SJSA1 (cell line): Measurements from ENCODE around the gene BICDL2. TPM values are rescaled to one million over a fixed set of nuclear protein-coding genes. Genes with fewer than 3 reads are reported as not detected.

ENCODE experiments used
- DNase-seq, 2 experiments: peaks; one replicate each; pipeline ENCODE4 v3.0.0-alpha.2; 2015 to 2020; ENCODE audit warnings: low spot score in 2 of 2, low read depth in 1 of 2
- H3K27ac ChIP-seq: fragments of 250-450 bp; sonication (Bioruptor Pico); 2 replicates; pipeline ENCODE4 v1.5.1; 2020; ENCODE audit warnings: mild to moderate bottlenecking, moderate library complexity
- H3K27me3 ChIP-seq: fragments of 250-450 bp; sonication (Bioruptor Pico); replicated peaks from 2 replicates; pipeline ENCODE4 v1.5.1; 2020; ENCODE audit warnings: mild to moderate bottlenecking, moderate library complexity
- H3K36me3 ChIP-seq: fragments of 250-450 bp; sonication (Bioruptor Pico); 2 replicates; pipeline ENCODE4 v1.5.1; 2020; ENCODE audit warnings: mild to moderate bottlenecking
- H3K4me1 ChIP-seq: fragments of 250-450 bp; sonication (Bioruptor Pico); replicated peaks from 2 replicates; pipeline ENCODE4 v1.6.1; 2021; ENCODE audit warnings: mild to moderate bottlenecking
- H3K4me3 ChIP-seq: fragments of 250-450 bp; sonication (Bioruptor Pico); 2 replicates; pipeline ENCODE4 v1.5.1; 2020; ENCODE audit warnings: mild to moderate bottlenecking
- H3K9me3 ChIP-seq: fragments of 250-450 bp; sonication (Bioruptor Pico); replicated peaks from 2 replicates; pipeline ENCODE4 v1.5.1; 2020; ENCODE audit warnings: mild to moderate bottlenecking
- total RNA-seq: library from RNA; depleted of rRNA; stranded (reverse); fragments of >200 nt; shearing (Covaris generic); gene quantifications from 2 replicates; pipeline ENCODE4 v1.2.3, GENCODE V29; 2014

The BICDL2 gene
- total RNA-seq, 1 experiment from 2014 or later, result not detected

DNA sequence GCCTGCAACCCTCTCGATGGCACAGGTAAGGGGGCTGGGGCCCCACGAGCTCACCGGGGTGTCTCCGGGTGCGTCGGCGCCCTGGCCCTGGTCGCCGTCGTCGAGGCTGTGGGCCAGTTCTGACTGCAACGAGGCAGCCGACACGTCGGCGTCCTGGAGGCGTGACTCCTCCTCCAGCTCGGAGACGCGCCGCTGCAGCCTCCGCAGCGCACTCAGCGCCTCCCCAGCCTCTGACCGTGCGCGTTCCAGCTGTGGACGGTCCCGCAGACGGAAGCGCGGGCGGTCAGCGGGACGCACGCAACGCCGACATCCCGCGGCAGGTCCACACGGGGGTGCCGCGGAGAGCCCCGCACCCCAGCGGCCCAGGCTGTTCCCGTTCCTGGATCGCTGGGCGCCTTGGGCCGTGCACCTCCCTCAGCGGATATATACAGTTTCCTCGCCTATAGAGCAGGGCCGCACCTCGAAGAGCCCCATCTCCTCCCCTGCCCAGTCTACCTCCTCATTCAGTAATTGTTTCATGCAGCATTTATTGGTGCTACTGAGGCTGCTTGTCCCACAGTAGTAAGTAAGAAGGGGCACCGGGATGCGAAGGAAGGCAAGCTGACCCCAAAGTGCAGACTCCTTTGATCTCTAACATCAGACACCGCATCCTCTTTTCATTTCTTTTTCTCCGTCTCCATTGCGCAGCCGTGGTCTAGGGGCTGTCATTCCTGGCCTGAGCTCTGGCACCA, 7.1 kb downstream of the BICDL2 start:
- Histone ChIP-seq H3K36me3 (peaks cover 31% of the 10 kb centered on the region), H3K27ac (no peak overlapping the region), H3K4me3 (no peak overlapping the region), H3K4me1 (no peaks in the 10 kb centered on the region), H3K27me3 (peaks cover 39% of the 10 kb centered on the region), H3K9me3 (no peaks in the 10 kb centered on the region)
- DNase-seq, result no peak

DNA sequence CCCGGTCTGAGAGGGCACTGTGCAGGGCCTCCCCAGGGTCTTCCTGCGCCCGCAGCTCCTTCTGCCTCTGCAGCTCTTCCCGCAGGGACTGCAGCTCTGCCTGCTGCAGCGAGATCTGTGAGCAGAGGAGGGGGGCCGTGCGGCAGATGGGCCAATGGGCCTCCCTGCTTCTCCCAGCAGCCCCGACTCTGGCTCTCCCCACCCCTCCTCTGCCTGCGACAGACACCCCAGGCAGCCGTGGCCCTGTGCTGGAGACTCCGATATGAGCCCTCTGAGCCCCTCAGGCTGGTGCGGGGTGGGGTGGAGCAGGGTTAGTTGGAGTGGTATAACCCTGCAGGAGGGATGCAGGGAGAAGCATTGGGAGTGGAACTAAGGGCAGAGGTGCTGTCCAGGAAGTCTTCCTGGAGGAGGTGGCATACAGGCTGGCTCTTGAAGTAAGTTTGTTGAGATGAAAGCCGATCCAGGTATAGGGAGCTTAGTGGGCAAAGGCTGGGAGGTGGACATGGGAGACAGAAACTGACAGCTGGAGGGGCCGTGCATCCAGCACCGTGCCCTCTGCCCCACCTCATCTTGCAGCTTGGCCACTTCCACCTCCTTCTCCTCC, 7.9 kb downstream of the BICDL2 start:
- Histone ChIP-seq H3K36me3 (peaks cover 33% of the 10 kb centered on the region), H3K4me1 (peaks cover 6% of the 10 kb centered on the region), H3K4me3 (no peak overlapping the region), H3K27ac (no peak overlapping the region), H3K9me3 (peaks cover 3% of the 10 kb centered on the region; the same call in 1 of the 2 replicates), H3K27me3 (peaks cover 33% of the 10 kb centered on the region)
- DNase-seq, result no peak

DNA sequence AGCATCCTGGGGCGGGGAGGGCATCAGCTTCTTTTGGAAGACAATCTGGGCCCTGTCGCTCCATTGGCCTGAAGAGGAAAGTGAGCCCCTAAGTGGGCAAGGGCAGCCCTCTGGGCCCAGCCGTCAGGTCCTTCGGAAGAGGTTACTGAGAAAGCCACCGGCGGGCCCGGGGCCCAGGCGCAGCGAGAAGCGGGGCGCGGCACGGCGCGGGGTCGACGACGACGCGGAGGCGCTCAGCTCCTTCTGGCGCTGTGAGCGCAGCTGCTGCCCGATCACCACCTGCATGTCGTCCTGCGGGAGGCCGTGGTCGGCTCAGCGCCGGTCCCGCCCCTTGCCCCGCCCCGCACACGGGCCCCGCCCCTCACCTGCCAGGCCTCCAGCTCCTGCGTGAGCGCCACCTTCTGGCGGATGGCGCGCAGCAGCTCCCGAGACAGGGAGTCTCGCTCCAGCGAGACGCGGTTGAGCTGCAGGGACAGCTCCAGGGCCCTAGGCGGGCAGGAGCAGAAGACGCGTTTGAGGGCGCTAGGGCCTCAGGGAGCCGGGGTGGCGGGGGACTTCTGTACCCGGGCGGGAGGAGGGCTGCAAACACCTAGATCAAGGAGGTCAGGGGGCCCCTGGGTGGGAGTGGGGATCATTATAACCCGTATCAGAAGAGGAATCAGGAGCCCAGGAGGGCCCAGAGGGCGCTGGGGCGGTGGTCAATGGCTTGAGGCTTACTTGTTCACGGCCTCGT, 8.6 kb downstream of the BICDL2 start:
- Histone ChIP-seq H3K27ac (no peak overlapping the region), H3K27me3 (peaks cover 26% of the 10 kb centered on the region), H3K4me3 (no peak overlapping the region), H3K9me3 (peaks cover 6% of the 10 kb centered on the region; the same call in 1 of the 2 replicates), H3K36me3 (peaks cover 40% of the 10 kb centered on the region), H3K4me1 (peaks cover 12% of the 10 kb centered on the region)
- DNase-seq, result no peak

DNA sequence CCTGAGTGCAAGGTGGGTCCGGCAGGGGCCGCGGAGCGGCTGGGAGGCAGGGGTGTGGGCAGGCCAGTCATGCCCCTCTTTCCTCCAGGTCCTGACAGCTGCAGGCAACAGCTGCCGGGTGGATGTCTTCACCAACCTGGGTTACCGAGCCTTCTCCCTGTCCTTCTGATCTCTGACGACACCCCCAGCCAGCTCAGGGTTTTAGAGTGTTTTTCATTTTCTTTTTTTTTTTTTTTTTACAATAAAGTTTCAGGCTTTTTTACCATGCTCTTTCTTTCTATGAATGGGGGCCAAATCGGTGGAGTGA, 9.3 kb downstream of the BICDL2 start:
- Histone ChIP-seq H3K4me3 (no peak overlapping the region), H3K27ac (no peak overlapping the region), H3K36me3 (peaks cover 47% of the 10 kb centered on the region), H3K4me1 (peaks cover 19% of the 10 kb centered on the region), H3K9me3 (peaks cover 6% of the 10 kb centered on the region; the same call in 1 of the 2 replicates), H3K27me3 (peaks cover 19% of the 10 kb centered on the region)
- DNase-seq, result no peak

DNA sequence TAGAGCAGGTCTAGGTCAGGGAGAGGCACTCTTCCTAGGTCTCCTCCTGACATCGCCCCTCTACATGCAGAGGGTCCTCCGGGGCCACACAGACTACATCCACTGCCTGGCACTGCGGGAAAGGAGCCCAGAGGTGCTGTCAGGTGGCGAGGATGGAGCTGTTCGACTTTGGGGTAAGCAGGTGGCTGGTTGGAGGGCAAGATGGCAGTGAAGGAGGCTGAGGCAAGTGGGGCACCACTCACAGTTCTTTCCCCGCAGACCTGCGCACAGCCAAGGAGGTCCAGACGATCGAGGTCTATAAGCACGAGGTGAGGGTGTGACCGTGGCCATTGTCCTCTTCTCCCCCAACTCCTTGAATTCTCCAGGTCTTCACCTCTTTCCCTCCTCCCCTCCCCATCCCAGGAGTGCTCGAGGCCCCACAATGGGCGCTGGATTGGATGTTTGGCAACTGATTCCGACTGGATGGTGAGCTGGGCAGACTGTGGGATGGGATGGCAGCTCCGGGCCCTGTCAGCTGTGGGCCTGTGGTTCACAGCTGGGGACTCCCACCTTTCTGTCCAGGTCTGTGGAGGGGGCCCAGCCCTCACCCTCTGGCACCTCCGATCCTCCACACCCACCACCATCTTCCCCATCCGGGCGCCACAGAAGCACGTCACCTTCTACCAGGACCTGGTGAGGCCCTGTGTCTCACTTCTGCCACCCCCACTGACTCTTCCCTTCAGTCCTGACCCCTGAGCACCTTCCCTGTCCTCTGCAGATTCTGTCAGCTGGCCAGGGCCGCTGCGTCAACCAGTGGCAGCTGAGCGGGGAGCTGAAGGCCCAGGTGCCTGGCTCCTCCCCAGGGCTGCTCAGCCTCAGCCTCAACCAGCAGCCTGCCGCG, 9.9 kb downstream of the BICDL2 start:
- no peak for DNase-seq
- Histone ChIP-seq H3K4me3 (no peak overlapping the region), H3K4me1 (peaks cover 24% of the 10 kb centered on the region), H3K9me3 (peaks cover 6% of the 10 kb centered on the region; the same call in 1 of the 2 replicates), H3K27ac (no peak overlapping the region), H3K27me3 (peaks cover 15% of the 10 kb centered on the region), H3K36me3 (peaks cover 53% of the 10 kb centered on the region)

DNA sequence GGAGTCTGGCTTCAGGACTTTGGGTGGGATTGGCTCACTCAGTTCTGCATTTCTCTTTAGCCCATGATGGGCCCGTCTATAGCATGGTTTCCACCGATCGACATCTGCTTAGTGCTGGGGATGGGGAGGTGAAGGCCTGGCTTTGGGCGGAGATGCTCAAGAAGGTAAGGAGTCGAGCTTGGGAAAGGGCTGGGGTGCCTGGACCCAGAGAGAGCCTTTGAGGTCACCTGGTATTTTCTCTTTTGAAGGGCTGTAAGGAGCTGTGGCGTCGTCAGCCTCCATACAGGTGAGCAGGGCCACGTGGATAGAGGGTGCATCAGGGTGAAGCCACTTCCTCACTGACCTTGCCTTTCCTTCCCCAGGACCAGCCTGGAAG, 10.8 kb downstream of the BICDL2 start:
- no peak for DNase-seq
- Histone ChIP-seq H3K4me1 (peaks cover 24% of the 10 kb centered on the region), H3K36me3 (peaks cover 62% of the 10 kb centered on the region), H3K9me3 (peaks cover 6% of the 10 kb centered on the region; the same call in 1 of the 2 replicates), H3K27me3 (peaks cover 9% of the 10 kb centered on the region), H3K4me3 (no peak overlapping the region), H3K27ac (no peak overlapping the region)

DNA sequence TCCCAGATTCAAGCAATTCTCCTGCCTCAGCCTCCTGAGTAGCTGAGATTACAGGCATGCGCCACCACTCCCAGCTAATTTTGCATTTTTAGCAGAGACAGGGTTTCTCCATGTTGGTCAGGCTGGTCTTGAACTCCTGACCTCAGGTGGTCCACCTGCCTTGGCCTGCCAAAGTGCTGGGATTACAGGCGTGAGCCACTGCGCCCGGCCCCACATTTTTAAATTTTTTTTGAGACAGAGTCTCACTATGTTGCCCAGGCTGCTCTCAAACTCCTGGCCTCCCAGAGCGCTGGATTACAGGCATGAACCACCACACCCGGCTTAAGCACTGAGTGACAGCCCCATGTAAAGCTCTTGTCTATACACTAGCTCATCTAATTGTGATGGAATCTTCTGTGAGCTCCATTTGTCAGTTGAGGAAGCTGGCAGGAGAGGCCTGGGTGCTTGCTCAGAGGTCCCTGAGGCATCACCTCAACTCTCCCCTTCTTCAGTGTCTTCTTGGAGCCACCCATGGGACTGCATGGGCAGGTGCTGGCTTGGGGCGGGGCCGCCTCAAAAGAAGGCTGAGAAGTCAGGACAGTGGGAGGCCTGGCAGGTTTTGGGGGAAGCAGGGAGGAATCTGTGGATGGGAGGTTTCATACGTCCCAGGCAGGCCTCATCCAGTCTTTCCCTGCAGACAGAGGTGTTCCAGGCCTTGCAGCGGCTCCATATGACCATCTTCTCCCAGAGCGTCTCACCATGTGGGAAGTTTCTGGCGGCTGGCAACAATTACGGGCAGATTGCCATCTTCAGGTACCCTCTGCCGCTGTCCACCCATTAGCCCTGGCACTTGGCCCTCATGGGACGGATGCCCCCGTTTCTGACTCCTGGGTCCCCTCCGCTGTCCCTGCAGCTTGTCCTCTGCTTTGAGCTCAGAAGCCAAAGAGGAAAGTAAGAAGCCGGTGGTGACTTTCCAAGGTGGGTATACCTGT, 11.4 kb downstream of the BICDL2 start:
- peaks cover 6% of the 10 kb centered on the region; the same call in 1 of the 2 replicates for H3K9me3 ChIP-seq
- DNase-seq, result no peak
- no peak overlapping the region for H3K27ac ChIP-seq
- H3K36me3 ChIP-seq, result peaks cover 68% of the 10 kb centered on the region
- H3K27me3 ChIP-seq, result peaks cover 9% of the 10 kb centered on the region
- H3K4me1 ChIP-seq, result peaks cover 24% of the 10 kb centered on the region
- no peak overlapping the region for H3K4me3 ChIP-seq

DNA sequence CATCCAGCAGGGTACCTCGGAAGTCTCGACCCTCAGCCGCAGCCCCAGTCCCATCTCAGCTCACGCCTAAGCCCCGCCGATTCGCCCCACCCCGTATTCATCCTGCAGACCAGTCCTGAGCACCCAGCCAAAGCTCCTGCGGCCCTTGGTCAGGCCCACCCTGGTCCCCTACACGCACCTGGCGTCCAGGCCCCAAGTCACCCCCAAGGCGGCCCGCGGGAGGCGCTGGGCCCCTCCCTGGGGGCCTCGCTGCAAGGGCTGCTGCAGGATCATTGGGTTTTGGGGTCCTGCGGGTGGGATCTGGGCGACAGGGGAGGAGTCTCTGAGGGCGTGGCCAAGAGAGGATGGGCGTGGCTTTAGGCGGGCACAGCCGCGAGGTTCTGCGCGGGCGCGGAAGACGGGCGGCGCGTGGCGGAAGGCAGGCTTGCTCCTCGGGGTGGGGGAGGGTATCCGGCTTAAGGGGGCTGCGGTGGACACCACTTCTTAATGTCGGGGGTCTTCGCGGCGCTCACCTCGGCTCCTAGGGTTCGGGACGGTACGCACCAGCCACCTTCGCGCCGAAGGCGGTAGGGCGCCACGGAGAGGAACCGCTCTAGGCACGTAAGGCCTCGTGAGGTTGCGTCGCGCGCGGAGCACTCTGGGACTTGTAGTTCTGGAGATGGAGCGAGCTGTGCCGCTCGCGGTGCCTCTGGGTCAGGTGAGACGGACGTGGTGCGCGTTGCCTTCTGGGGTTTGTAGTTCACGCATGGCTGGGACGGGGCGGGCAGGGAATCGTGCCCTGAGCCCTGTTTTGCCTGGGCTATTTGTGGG, 12.9 kb downstream of the BICDL2 start, which contains the start of the genes HCFC1R1 and THOC6:
HCFC1R1 (minus strand) TSS at position 274 of the 810 bp plus-strand sequence; CDS start at position 273, 1 bp downstream.
THOC6 (plus strand) TSS at position 367 of the 810 bp plus-strand sequence; CDS start at position 659, 292 bp downstream.
- DNase-seq, result peak; percentile 97
- peak within 1 kb of the TSS; percentile 99 for H3K27ac ChIP-seq
- peaks cover 70% of the 10 kb centered on the region for H3K36me3 ChIP-seq
- peaks cover 6% of the 10 kb centered on the region; the same call in 1 of the 2 replicates for H3K9me3 ChIP-seq
- H3K4me3 ChIP-seq, result peak within 1 kb of the TSS; percentile 96
- peaks cover 27% of the 10 kb centered on the region for H3K4me1 ChIP-seq
- no peaks in the 10 kb centered on the region for H3K27me3 ChIP-seq

DNA sequence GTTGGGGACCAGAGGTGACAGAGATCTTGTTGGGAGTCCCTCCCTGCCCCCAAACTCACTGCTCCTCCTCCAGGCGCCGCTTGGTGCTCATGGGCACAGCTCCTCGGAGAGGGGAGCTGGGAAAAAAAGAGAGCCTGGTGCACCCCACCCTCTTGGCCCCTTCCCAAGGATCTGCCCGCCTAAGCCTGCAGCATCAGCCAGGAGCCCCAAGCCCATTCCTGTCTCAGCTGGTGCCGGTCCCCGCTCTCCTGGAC, 13.4 kb downstream of the BICDL2 start:
- DNase-seq, result peak in 1 of 2 experiments; percentile 87

DNA sequence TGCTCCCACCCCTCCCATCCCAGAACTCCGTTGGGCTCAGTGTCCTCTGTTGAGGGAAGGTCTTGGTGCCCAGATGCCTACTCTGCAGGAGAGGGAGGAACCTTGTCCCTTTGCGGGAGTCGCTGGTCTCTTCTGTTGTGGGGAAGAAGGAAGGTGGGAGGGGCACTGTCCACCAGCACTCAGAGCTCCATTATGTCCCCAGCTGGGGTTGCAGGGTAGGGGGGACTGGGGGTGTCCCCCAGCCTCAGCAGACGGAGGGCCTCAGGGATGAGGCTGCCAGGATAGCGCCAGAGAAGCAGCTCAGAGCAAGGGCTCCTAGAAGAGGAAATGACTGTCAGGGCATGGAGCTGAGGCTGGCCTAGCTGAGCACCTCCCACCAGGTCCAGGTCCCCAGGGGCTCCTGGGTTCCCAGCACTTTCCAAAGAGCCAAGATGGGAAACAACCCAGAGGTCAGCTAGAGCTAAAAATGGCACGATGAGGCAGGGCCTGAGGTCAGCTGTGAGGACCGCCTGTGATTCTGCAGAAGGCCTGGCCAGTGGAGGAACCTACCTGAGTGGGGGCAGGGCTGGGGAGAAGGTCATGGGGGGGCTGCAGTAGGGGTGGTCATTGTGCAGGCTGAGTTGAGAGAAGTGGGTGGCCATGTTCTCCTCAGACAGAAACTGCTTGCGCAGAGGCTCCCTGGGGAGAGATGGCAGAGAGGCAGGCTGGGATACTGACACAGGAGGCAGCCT, 13.9 kb downstream of the BICDL2 start:
- DNase-seq, result peak in 1 of 2 experiments; percentile 52
- Histone ChIP-seq H3K9me3 (peaks cover 6% of the 10 kb centered on the region; the same call in 1 of the 2 replicates), H3K4me3 (peak overlapping the region; percentile 96), H3K27ac (peak overlapping the region; percentile 99), H3K4me1 (peaks cover 27% of the 10 kb centered on the region), H3K27me3 (no peaks in the 10 kb centered on the region), H3K36me3 (peaks cover 65% of the 10 kb centered on the region)

More for the DNA sequence above, 13.4 kb downstream of the BICDL2 start:
- H3K4me1 ChIP-seq, result peaks cover 27% of the 10 kb centered on the region
- H3K36me3 ChIP-seq, result peaks cover 67% of the 10 kb centered on the region
- H3K27me3 ChIP-seq, result no peaks in the 10 kb centered on the region
- H3K4me3 ChIP-seq, result peak overlapping the region; percentile 96
- peak overlapping the region; percentile 99 for H3K27ac ChIP-seq
- peaks cover 6% of the 10 kb centered on the region; the same call in 1 of the 2 replicates for H3K9me3 ChIP-seq

DNA sequence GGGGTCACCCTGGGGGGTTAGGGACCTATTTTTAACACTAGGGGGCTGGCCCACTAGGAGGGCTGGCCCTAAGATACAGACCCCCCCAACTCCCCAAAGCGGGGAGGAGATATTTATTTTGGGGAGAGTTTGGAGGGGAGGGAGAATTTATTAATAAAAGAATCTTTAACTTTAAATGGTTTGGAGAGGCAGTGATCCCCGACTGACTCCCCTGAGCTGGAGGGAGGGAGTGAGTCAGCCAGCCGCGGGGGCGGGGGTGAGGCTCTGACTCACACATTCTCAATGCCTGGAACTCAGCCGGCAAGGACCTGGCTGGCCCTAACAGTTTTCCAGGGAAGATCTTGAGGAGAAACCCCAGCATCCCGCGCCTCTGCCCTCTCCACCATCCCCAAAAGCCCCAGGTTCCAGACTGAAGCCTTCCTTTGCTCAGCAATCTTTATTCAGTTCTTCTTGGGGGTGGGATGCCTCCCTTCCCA, 14.5 kb downstream of the BICDL2 start:
- Histone ChIP-seq H3K36me3 (peaks cover 61% of the 10 kb centered on the region), H3K27ac (peak overlapping the region; percentile 99), H3K4me1 (peaks cover 27% of the 10 kb centered on the region), H3K9me3 (peaks cover 6% of the 10 kb centered on the region; the same call in 1 of the 2 replicates), H3K27me3 (no peaks in the 10 kb centered on the region), H3K4me3 (peak overlapping the region; percentile 96)
- peak; percentile 97 for DNase-seq
